GM23248 (cell line): ENCODE measurements around the gene SLC29A2.

Experiments
- EZH2 ChIP-seq: fragments of 200-600 bp; sonication (generic); IDR thresholded peaks from 2 replicates; pipeline ENCODE4 v1.6.1; 2018; ENCODE audit warnings: antibody characterized with exemption, mild to moderate bottlenecking; ENCODE audit not compliant: insufficient read depth, poor library complexity, severe bottlenecking
- EZH2phosphoT487 ChIP-seq: fragments of 200-600 bp; sonication (generic); IDR thresholded peaks from 2 replicates; pipeline ENCODE4 v1.6.1; 2018; ENCODE audit warnings: antibody characterized with exemption, moderate library complexity, mild to moderate bottlenecking, low read depth; ENCODE audit not compliant: insufficient read depth

- no peak for TF ChIP-seq EZH2phosphoT487
- TF ChIP-seq EZH2, result no peak
These were observed 41.6 kb upstream of the SLC29A2 start for GRCh38 chr11:66413167-66413566.
